Karpas-422 (cell line): Measurements from ENCODE around the gene JAK1. TPM values are rescaled to one million over a fixed set of nuclear protein-coding genes. Genes with fewer than 3 reads are reported as not detected.

Experiments used
- DNase-seq: peaks from one replicate; pipeline ENCODE4 v3.0.0-alpha.2; 2015
- H2AFZ ChIP-seq: fragments of 200-600 bp; sonication (generic); 2 replicates; pipeline ENCODE4 v1.6.1; 2014; ENCODE audit warnings: antibody characterized with exemption, low read length, mixed read lengths
- H3K27ac ChIP-seq: fragments of 200-600 bp; sonication (generic); 2 replicates; pipeline ENCODE4 v1.5.1; 2014; ENCODE audit warnings: mild to moderate bottlenecking, low read length, moderate library complexity
- H3K27me3 ChIP-seq: fragments of 200-600 bp; sonication (generic); 2 replicates; pipeline ENCODE4 v1.6.1; 2014; ENCODE audit warnings: low read length, mixed read lengths
- H3K36me3 ChIP-seq: fragments of 200-600 bp; sonication (generic); 2 replicates; pipeline ENCODE4 v1.6.1; 2014; ENCODE audit warnings: low read length, mixed read lengths; ENCODE audit not compliant: insufficient read depth
- H3K4me1 ChIP-seq: fragments of 200-600 bp; sonication (generic); 2 replicates; pipeline ENCODE4 v1.6.1; 2014; ENCODE audit warnings: mild to moderate bottlenecking, low read length, mixed read lengths
- H3K4me2 ChIP-seq: fragments of 200-600 bp; sonication (generic); 2 replicates; pipeline ENCODE4 v1.6.1; 2014; ENCODE audit warnings: low read length, low read depth, mild to moderate bottlenecking; ENCODE audit not compliant: poor library complexity, severe bottlenecking
- H3K4me3 ChIP-seq: fragments of 200-600 bp; sonication (generic); 2 replicates; pipeline ENCODE4 v1.5.1; 2014; ENCODE audit warnings: mild to moderate bottlenecking, antibody characterized with exemption, low read length, mixed read lengths
- H3K79me2 ChIP-seq: fragments of 200-600 bp; sonication (generic); 2 replicates; pipeline ENCODE4 v1.6.1; 2014; ENCODE audit warnings: mild to moderate bottlenecking, low read length, mixed read lengths
- H3K9ac ChIP-seq: fragments of 200-600 bp; sonication (generic); 2 replicates; pipeline ENCODE4 v1.6.0; 2014; ENCODE audit warnings: low read length
- H3K9me2 ChIP-seq: fragments of 200-600 bp; sonication (generic), shearing (Covaris generic); replicated peaks from 2 replicates; pipeline ENCODE4 v1.6.0; 2014; ENCODE audit warnings: mild to moderate bottlenecking, low read length, moderate library complexity; ENCODE audit not compliant: insufficient read depth
- H3K9me3 ChIP-seq: fragments of 300-700, 200-600 bp; sonication (generic); 2 replicates; pipeline ENCODE4 v1.6.1; 2014; ENCODE audit warnings: low read length, mixed read lengths
- H4K20me1 ChIP-seq: fragments of 200-600 bp; sonication (generic); 2 replicates; pipeline ENCODE4 v1.6.1; 2014; ENCODE audit warnings: mild to moderate bottlenecking, antibody characterized with exemption, low read length, low read depth; ENCODE audit not compliant: insufficient read depth
- total RNA-seq: library from RNA; depleted of rRNA; stranded (reverse); fragments of >200 nt; shearing (Covaris generic); gene quantifications from 2 replicates; pipeline ENCODE4 v1.2.3, GENCODE V29; 2014; ENCODE audit warnings: low replicate concordance

Gene JAK1
- total RNA-seq, 1 experiment from 2014 or later = 19.6 TPM

- Histone ChIP-seq H4K20me1 (peaks cover 71% of the 10 kb centered on the region), H3K9ac (no peak overlapping the region), H3K4me3 (no peak overlapping the region), H3K9me3 (no peaks in the 10 kb centered on the region), H3K27ac (no peak overlapping the region), H3K27me3 (no peaks in the 10 kb centered on the region), H3K9me2 (no peaks in the 10 kb centered on the region), H3K36me3 (no peaks in the 10 kb centered on the region), H3K4me1 (peaks cover 2% of the 10 kb centered on the region), H3K79me2 (no peaks in the 10 kb centered on the region), H2AFZ (no peak overlapping the region), H3K4me2 (no peak overlapping the region)
- no peak for DNase-seq
Measured at GRCh38 chr1:64903593-64903992, 62.8 kb downstream of the JAK1 start.

GRCh38 chr1:64901663-64902062 lies 64.7 kb downstream of the JAK1 start:
- H2AFZ ChIP-seq = no peak overlapping the region
- H3K9me3 ChIP-seq = no peaks in the 10 kb centered on the region
- no peak overlapping the region for H3K4me2 ChIP-seq
- DNase-seq = no peak
- H3K27ac ChIP-seq = no peak overlapping the region
- H3K79me2 ChIP-seq = no peaks in the 10 kb centered on the region
- H3K9me2 ChIP-seq = no peaks in the 10 kb centered on the region
- H3K9ac ChIP-seq = no peak overlapping the region
- H3K27me3 ChIP-seq = no peaks in the 10 kb centered on the region
- H3K36me3 ChIP-seq = no peaks in the 10 kb centered on the region
- H3K4me1 ChIP-seq = peaks cover 9% of the 10 kb centered on the region
- H3K4me3 ChIP-seq = no peak overlapping the region
- peaks cover 63% of the 10 kb centered on the region for H4K20me1 ChIP-seq

DNA sequence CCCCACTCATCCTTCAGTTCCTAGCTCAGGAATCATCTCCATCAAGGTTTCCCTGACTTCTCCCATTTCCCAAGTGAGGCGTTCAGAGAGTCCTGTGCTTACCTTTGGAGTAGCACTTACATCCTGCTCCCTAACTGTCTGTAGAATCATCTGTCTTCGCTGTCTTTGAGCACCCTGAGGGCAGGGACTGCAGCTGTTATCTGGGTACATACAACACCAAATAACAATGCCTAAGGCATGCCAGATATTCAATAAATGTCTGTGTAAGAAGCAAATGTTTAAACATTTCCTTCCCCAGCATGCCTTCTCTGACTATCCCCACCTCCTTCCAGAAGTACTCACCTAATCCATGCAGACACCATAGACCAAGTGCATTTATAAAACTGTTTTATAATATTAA lies 65.4 kb downstream of the JAK1 start:
- H3K9ac ChIP-seq = no peak overlapping the region
- no peak overlapping the region for H2AFZ ChIP-seq

GRCh38 chr1:64898107-64898861 lies 68.1 kb downstream of the JAK1 start:
- H3K9me3 ChIP-seq = no peaks in the 10 kb centered on the region
- H3K79me2 ChIP-seq = no peaks in the 10 kb centered on the region
- H3K4me2 ChIP-seq = peak overlapping the region; percentile 17
- peaks cover 14% of the 10 kb centered on the region for H3K4me1 ChIP-seq
- H3K27me3 ChIP-seq = no peaks in the 10 kb centered on the region
- no peak overlapping the region for H3K4me3 ChIP-seq
- DNase-seq = no peak
- no peak overlapping the region for H3K9ac ChIP-seq
- no peak overlapping the region for H2AFZ ChIP-seq
- H3K36me3 ChIP-seq = no peaks in the 10 kb centered on the region
- no peaks in the 10 kb centered on the region for H3K9me2 ChIP-seq
- H3K27ac ChIP-seq = no peak overlapping the region
- H4K20me1 ChIP-seq = peaks cover 69% of the 10 kb centered on the region

More for the DNA sequence above, 65.4 kb downstream of the JAK1 start:
- H3K9me2 ChIP-seq = no peaks in the 10 kb centered on the region
- no peak overlapping the region for H3K27ac ChIP-seq
- H3K79me2 ChIP-seq = no peaks in the 10 kb centered on the region
- H3K27me3 ChIP-seq = no peaks in the 10 kb centered on the region
- no peak for DNase-seq
- H4K20me1 ChIP-seq = peaks cover 66% of the 10 kb centered on the region
- no peaks in the 10 kb centered on the region for H3K9me3 ChIP-seq
- H3K4me1 ChIP-seq = peaks cover 9% of the 10 kb centered on the region
- no peak overlapping the region for H3K4me2 ChIP-seq
- no peaks in the 10 kb centered on the region for H3K36me3 ChIP-seq
- no peak overlapping the region for H3K4me3 ChIP-seq

DNA sequence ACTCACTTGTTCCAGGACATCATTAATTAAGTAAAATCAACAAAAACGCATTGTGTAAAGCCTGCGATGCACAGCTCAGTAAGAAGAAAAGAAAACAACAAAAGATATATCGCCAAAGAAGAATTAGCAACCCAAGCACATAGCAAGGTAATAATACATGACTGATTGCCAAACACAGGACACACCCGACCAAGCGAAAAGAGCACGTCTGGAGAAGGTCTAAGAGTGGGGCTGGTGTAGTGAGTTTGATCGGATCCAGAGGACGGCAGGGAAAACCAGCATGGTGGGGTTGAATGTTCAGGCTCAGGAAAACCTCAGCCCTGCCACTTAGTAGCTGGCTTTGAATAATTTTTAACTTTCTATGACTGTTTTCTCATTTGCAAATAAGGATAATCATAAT lies 69.8 kb downstream of the JAK1 start:
- no peaks in the 10 kb centered on the region for H3K79me2 ChIP-seq

GRCh38 chr1:64895500-64895899 lies 70.8 kb downstream of the JAK1 start:
- Histone ChIP-seq H3K4me2 (no peak overlapping the region), H4K20me1 (peaks cover 75% of the 10 kb centered on the region), H3K9ac (no peak overlapping the region), H3K9me3 (no peaks in the 10 kb centered on the region), H3K4me1 (peaks cover 14% of the 10 kb centered on the region), H3K9me2 (no peaks in the 10 kb centered on the region), H3K4me3 (no peak overlapping the region), H3K79me2 (no peaks in the 10 kb centered on the region), H3K27ac (no peak overlapping the region), H3K27me3 (no peaks in the 10 kb centered on the region), H3K36me3 (no peaks in the 10 kb centered on the region), H2AFZ (no peak overlapping the region)
- DNase-seq = no peak

More for the DNA sequence above, 69.8 kb downstream of the JAK1 start:
- no peak overlapping the region for H3K9ac ChIP-seq
- H3K27me3 ChIP-seq = no peaks in the 10 kb centered on the region
- H2AFZ ChIP-seq = no peak overlapping the region
- H3K9me2 ChIP-seq = no peaks in the 10 kb centered on the region
- H3K4me3 ChIP-seq = no peak overlapping the region
- H3K4me1 ChIP-seq = peaks cover 14% of the 10 kb centered on the region
- H4K20me1 ChIP-seq = peaks cover 74% of the 10 kb centered on the region
- H3K36me3 ChIP-seq = no peaks in the 10 kb centered on the region
- no peaks in the 10 kb centered on the region for H3K9me3 ChIP-seq
- DNase-seq = no peak
- no peak overlapping the region for H3K27ac ChIP-seq
- no peak overlapping the region for H3K4me2 ChIP-seq

DNA sequence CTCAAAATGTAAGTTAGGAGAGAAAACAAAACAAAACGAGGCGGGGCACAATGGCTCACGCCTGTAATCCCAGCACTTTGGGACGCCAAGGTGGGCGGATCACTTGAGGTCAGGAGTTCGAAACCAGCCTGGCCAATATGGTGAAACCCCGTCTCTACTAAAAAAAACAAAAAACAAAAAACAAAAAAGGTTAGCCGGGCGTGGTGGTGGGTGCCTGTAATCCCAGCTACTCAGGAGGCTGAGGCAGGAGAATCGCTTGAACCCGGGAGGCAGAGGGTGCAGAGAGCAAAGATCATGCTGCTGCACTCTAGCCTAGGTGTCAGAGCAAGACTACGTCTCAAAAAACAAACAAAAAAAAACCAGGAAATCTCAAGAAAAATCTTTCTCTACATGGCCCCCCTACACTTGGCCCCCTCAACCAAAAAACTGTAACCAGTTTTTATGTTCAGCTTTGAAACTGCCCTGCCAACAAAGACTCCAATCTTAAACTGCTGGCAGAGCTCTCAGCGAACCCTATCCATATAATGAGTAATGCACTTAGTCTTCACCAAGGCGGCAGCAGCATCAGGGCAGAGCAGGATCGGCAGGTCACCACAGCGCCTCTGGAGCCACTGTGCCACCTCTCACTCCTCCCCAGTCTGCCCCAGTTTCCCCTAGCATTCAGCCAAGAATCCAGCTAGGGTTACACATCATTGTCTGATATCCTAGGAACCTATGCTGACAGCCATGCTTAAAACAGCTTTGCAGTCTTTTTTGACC lies 71.7 kb downstream of the JAK1 start:
- Histone ChIP-seq H3K4me3 (no peak overlapping the region), H3K27ac (no peak overlapping the region), H3K9me2 (no peaks in the 10 kb centered on the region), H3K27me3 (no peaks in the 10 kb centered on the region), H3K9me3 (no peaks in the 10 kb centered on the region), H3K4me1 (peaks cover 19% of the 10 kb centered on the region), H3K9ac (no peak overlapping the region), H2AFZ (no peak overlapping the region), H4K20me1 (peaks cover 77% of the 10 kb centered on the region), H3K36me3 (no peaks in the 10 kb centered on the region), H3K4me2 (no peak overlapping the region), H3K79me2 (no peaks in the 10 kb centered on the region)
- no peak for DNase-seq

DNA sequence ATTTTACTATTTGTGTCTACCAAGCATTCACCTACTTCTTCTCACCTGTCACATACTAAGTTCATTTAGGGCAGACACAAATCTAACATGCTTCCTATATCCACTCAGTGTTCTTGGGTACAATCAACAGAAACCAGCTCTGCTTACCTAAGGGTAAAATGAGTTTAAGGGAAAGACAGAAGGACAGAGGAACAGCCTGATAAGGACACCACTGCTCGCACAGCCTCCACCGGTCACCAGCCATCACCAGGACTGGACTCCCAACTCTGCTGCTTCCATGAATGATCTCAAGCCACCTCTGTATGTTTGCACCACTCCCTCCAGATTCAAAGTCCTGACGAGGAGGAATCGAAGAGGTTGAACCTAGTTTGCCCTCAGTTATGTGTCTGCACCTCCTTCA lies 72.4 kb downstream of the JAK1 start:
- Histone ChIP-seq H4K20me1 (peaks cover 78% of the 10 kb centered on the region), H3K4me3 (no peak overlapping the region), H3K36me3 (no peaks in the 10 kb centered on the region), H3K27ac (no peak overlapping the region), H3K4me2 (no peak overlapping the region), H3K9me2 (no peaks in the 10 kb centered on the region), H3K9me3 (no peaks in the 10 kb centered on the region), H3K4me1 (peaks cover 25% of the 10 kb centered on the region), H3K9ac (no peak overlapping the region), H3K27me3 (no peaks in the 10 kb centered on the region), H3K79me2 (no peaks in the 10 kb centered on the region), H2AFZ (no peak overlapping the region)
- DNase-seq = no peak
